KMS-11 (cell line): ENCODE measurements around the gene CDC42BPB.

Source experiments
- H2AFZ ChIP-seq: fragments of 200-600 bp; sonication (generic); 2 replicates; pipeline ENCODE4 v1.6.1; 2016; ENCODE audit warnings: antibody characterized with exemption, mixed run types, low read depth
- H3K27ac ChIP-seq: fragments of 200-600 bp; sonication (generic); 2 replicates; pipeline ENCODE4 v1.6.1; 2016; ENCODE audit warnings: mild to moderate bottlenecking, mixed run types
- H3K27me3 ChIP-seq: fragments of 200-600 bp; sonication (generic); 2 replicates; pipeline ENCODE4 v1.6.1; 2017; ENCODE audit warnings: mild to moderate bottlenecking, low read depth, mixed run types, moderate library complexity; ENCODE audit not compliant: insufficient read depth
- H3K36me3 ChIP-seq: fragments of 200-600 bp; sonication (generic); 2 replicates; pipeline ENCODE4 v1.6.1; 2017; ENCODE audit warnings: mild to moderate bottlenecking, mixed run types; ENCODE audit not compliant: insufficient read depth
- H3K4me1 ChIP-seq: fragments of 200-600 bp; sonication (generic); 2 replicates; pipeline ENCODE4 v1.6.1; 2016; ENCODE audit warnings: mild to moderate bottlenecking, low read depth, mixed run types; ENCODE audit not compliant: poor library complexity, severe bottlenecking
- H3K4me2 ChIP-seq: fragments of 200-600 bp; sonication (generic); 2 replicates; pipeline ENCODE4 v1.7.0; 2016; ENCODE audit warnings: mild to moderate bottlenecking, mixed run types
- H3K4me3 ChIP-seq: fragments of 200-600 bp; sonication (generic); IDR thresholded peaks from 2 replicates; pipeline ENCODE4 v1.6.1; 2017; ENCODE audit warnings: low read depth, low read length, mixed read lengths; ENCODE audit not compliant: insufficient read depth
- H3K79me2 ChIP-seq: fragments of 200-600 bp; sonication (generic); 2 replicates; pipeline ENCODE4 v1.6.1; 2016; ENCODE audit warnings: low read depth, mixed run types; ENCODE audit not compliant: insufficient read depth
- H3K9ac ChIP-seq: fragments of 200-600 bp; sonication (generic); 2 replicates; pipeline ENCODE4 v1.6.1; 2016; ENCODE audit warnings: mild to moderate bottlenecking, mixed run types
- H4K20me1 ChIP-seq: fragments of 200-600 bp; sonication (generic); 2 replicates; pipeline ENCODE4 v1.6.1; 2016; ENCODE audit warnings: mild to moderate bottlenecking, mixed run types; ENCODE audit not compliant: insufficient read depth
- TF ChIP-seq, protein P1 (sequence below): fragments of 200-600 bp; sonication (generic); conservative IDR thresholded peaks from 2 replicates; pipeline ENCODE4 v1.6.1; 2017; ENCODE audit warnings: low read depth, mild to moderate bottlenecking, antibody characterized with exemption, low read length, moderate library complexity, mixed read lengths

Gene CDC42BPB

DNA sequence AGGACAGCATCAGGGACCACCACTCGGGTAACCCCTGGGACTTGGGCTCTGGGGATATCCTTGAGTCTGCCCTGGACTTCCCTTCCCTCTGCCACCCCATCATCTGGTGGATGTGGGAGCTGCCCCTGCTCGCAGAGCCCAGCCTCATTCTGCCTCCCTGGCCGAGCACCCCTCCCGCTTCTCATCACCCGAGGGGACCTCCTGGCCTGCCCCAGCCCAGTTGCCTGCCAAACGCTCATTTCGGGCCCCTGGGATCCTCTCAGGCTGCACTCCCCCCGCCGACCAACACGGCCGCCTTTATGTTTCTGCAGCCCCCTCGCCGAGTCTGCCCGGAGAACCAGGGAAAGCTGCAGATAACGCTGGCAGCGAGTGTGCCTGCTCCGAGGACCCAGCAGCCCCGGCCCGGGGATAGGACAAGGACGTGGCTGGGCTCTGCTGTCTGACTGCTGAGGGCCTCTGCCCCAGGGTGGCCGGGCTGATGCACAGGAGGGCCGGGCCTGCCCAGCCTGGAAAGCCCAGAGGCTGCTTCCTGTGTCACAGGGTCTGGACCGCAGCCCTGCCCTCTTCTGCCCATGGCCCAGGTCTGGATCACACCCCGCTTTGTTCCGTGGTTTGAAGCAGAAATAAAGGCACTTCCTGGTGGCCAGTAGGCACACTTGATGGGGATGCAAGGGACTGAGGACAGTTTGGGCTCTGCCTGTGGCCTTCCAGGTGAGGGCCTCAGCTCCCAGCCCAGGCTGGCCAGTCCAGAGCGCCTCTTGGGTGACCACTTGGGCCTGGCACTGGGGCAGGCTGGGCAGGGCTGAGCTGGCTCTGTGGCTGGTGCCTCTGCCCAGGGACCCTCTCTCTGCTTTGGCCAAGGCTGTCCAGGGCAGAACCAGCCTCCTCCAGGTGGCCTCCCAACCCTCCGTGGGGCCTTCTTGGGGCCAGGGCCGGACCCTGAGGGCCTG is 32.3 kb upstream of the CDC42BPB start:
- Histone ChIP-seq H3K27ac (no peak overlapping the region), H3K4me2 (no peak overlapping the region), H3K9ac (no peak overlapping the region), H4K20me1 (no peaks in the 10 kb centered on the region), H3K79me2 (no peaks in the 10 kb centered on the region), H3K4me3 (no peak overlapping the region), H3K4me1 (peaks cover 5% of the 10 kb centered on the region), H3K36me3 (no peaks in the 10 kb centered on the region), H2AFZ (no peak overlapping the region), H3K27me3 (no peaks in the 10 kb centered on the region)
- TF ChIP-seq, protein P1, sequence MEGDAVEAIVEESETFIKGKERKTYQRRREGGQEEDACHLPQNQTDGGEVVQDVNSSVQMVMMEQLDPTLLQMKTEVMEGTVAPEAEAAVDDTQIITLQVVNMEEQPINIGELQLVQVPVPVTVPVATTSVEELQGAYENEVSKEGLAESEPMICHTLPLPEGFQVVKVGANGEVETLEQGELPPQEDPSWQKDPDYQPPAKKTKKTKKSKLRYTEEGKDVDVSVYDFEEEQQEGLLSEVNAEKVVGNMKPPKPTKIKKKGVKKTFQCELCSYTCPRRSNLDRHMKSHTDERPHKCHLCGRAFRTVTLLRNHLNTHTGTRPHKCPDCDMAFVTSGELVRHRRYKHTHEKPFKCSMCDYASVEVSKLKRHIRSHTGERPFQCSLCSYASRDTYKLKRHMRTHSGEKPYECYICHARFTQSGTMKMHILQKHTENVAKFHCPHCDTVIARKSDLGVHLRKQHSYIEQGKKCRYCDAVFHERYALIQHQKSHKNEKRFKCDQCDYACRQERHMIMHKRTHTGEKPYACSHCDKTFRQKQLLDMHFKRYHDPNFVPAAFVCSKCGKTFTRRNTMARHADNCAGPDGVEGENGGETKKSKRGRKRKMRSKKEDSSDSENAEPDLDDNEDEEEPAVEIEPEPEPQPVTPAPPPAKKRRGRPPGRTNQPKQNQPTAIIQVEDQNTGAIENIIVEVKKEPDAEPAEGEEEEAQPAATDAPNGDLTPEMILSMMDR: no peak

DNA sequence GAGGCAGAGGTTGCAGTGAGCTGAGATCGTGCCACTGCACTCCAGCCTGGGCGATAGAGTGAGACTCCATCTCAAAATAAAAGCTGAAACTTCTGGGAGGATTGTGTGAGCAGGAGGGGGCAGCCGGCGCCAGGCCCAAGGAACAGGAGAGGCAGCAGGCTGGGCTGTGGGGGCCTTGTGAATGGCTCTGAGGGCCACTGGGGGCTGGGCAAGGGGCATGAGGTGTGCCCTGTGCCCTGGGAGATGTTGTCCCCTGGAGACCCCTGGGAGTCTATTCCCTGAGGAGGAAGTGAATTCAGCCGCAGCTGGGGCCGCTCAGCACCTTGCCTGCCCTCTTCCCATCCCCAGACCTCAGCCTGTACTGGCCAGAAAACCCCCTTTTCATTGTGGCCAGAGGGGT is 31.6 kb upstream of the CDC42BPB start:
- H3K4me2 ChIP-seq: no peak overlapping the region
- no peak overlapping the region for H3K4me3 ChIP-seq
- TF ChIP-seq, protein P1: no peak
- no peak overlapping the region for H2AFZ ChIP-seq
- H3K36me3 ChIP-seq: no peaks in the 10 kb centered on the region
- no peaks in the 10 kb centered on the region for H3K79me2 ChIP-seq
- no peaks in the 10 kb centered on the region for H4K20me1 ChIP-seq
- H3K27me3 ChIP-seq: no peaks in the 10 kb centered on the region
- no peak overlapping the region for H3K27ac ChIP-seq
- H3K4me1 ChIP-seq: peaks cover 5% of the 10 kb centered on the region
- H3K9ac ChIP-seq: no peak overlapping the region

DNA sequence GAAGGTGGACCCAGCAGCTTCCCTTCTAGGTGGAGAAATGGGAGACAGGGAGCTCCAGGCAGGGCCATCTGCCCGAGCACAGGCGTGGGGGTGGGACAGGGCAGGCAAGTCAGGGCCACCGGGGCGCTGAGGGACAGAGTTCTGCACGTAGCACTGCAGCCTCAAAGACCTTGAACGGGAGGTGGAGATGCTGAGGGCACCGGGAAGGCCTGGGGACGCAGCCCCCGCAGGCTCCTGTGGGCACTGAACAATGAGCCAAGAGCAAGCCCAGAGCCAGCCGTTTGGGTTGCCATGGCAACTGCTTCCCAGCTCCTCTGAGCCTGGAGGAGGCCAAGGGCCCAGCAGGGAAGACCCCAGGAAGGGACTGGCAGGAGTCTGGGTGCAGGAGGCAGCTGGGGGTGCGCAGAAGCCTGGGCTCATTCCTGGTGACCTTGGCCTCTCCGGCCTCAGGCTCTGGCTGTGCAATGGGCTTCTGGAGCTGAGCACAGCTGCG is 30.0 kb upstream of the CDC42BPB start:
- H3K27ac ChIP-seq: no peak overlapping the region
- no peaks in the 10 kb centered on the region for H4K20me1 ChIP-seq
- no peak overlapping the region for H3K4me2 ChIP-seq
- H3K4me3 ChIP-seq: no peak overlapping the region
- no peak overlapping the region for H2AFZ ChIP-seq
- H3K36me3 ChIP-seq: no peaks in the 10 kb centered on the region
- peaks cover 5% of the 10 kb centered on the region for H3K4me1 ChIP-seq
- no peak overlapping the region for H3K9ac ChIP-seq
- no peaks in the 10 kb centered on the region for H3K27me3 ChIP-seq
- TF ChIP-seq, protein P1: no peak
- H3K79me2 ChIP-seq: no peaks in the 10 kb centered on the region

DNA sequence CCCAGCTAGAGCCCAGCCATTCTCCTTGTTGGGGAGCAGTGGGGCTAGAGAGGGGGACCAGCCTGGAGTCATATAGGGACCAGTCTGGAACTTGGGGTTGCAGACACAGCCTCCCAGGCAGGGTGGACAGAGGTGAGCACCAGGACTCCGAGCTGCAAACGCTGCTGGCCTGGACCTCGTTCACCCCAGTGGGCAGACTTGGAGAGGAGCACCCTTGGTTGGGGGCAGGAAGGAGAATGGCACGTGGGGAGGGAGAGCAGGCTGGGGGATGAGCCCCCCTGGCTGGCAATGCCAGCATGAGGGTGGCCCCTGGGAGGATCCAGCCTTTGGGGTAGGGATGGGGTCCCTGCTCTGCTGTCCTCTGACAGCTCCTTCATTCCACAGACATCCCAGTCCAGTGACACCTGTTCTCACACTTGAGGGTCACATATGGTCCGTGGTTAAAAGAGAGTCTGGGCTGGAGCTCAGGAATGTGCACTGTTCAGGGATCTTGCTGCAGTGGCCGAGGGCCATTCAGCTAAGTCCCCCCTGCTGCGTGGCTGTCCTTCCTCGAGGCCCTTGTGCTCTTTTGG is 29.5 kb upstream of the CDC42BPB start:
- Histone ChIP-seq H3K4me1 (peaks cover 5% of the 10 kb centered on the region), H3K27me3 (no peaks in the 10 kb centered on the region), H2AFZ (no peak overlapping the region), H3K36me3 (no peaks in the 10 kb centered on the region), H3K4me3 (no peak overlapping the region), H3K79me2 (no peaks in the 10 kb centered on the region), H3K9ac (no peak overlapping the region), H3K4me2 (no peak overlapping the region), H4K20me1 (no peaks in the 10 kb centered on the region), H3K27ac (no peak overlapping the region)
- TF ChIP-seq, protein P1: no peak
